ENCODE results near the gene PALMD. TPM values are rescaled to one million over a fixed set of nuclear protein-coding genes. Genes with fewer than 3 reads are reported as not detected.

PALMD gene, protein sequence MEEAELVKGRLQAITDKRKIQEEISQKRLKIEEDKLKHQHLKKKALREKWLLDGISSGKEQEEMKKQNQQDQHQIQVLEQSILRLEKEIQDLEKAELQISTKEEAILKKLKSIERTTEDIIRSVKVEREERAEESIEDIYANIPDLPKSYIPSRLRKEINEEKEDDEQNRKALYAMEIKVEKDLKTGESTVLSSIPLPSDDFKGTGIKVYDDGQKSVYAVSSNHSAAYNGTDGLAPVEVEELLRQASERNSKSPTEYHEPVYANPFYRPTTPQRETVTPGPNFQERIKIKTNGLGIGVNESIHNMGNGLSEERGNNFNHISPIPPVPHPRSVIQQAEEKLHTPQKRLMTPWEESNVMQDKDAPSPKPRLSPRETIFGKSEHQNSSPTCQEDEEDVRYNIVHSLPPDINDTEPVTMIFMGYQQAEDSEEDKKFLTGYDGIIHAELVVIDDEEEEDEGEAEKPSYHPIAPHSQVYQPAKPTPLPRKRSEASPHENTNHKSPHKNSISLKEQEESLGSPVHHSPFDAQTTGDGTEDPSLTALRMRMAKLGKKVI
- 100 to 1,000 TPM in 1 of 4 donors, 10 to 100 TPM in 3; 60.7 to 254 (median 79.1) TPM for total RNA-seq

DNA sequence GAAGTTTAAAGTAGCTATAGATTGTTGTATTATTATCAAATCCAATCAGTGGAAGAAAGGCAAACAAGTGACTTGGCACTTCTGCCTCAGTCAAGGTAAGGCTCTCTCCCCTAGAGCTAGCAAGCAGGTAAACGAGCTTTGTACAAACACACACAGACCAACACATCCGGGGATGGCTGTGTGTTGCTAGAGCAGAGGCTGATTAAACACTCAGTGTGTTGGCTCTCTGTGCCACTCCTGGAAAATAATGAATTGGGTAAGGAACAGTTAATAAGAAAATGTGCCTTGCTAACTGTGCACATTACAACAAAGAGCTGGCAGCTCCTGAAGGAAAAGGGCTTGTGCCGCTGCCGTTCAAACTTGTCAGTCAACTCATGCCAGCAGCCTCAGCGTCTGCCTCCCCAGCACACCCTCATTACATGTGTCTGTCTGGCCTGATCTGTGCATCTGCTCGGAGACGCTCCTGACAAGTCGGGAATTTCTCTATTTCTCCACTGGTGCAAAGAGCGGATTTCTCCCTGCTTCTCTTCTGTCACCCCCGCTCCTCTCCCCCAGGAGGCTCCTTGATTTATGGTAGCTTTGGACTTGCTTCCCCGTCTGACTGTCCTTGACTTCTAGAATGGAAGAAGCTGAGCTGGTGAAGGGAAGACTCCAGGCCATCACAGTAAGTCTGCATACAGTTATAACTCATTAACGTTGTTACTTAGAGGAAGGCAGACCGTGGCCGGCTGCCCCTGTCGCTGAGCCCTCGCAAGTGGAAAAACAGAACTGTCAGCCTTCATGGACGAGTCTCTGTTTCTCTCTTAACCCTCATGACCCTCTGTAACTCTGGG lies at the start of gene PALMD:
Gene PALMD, plus strand, starts transcription at position 415 of the 833 bp plus-strand sequence. Its CDS starts 205 bp downstream, at position 620.
- peak; percentile 57 to 66 for TF ChIP-seq POLR2A (IDR thresholded peaks at IDR 0.05)
- no peak for TF ChIP-seq CTCF (IDR thresholded peaks at IDR 0.05 in 4 of 5, conservative IDR thresholded peaks at IDR 0.05 in 1 of 5)
- no peaks in the 10 kb centered on the region for H3K36me3 ChIP-seq
- H3K4me3 ChIP-seq: peak within 1 kb of the TSS; percentile 63 to 76 (median 70)
- peak within 1 kb of the TSS; percentile 88 to 97 (median 90) for H3K27ac ChIP-seq
- ATAC-seq (peak; percentile 73 to 79), DNase-seq (peak; percentile 75 to 84)
- H3K4me1 ChIP-seq: peaks cover 40 to 44% of the 10 kb centered on the region in 2 donors
- in situ Hi-C loops (cut with MboI; ENCODE audit: low sequenced_read_pairs in 4 of 4) (no loop called here), intact Hi-C loops (cut with DNase I; ENCODE audit: low total_unique reads) (loop anchor here (1.0 to 5.0 kb wide), 5 partner anchors 15 to 391 kb away; a partner anchor contains a TSS)
- H3K9me3 ChIP-seq: no peaks in the 10 kb centered on the region
- H3K27me3 ChIP-seq: no peaks in the 10 kb centered on the region

GRCh38 chr1:99598738-99599411 lies 47.0 kb upstream of the PALMD start:
- peak; percentile 43 to 51 for ATAC-seq
- TF ChIP-seq POLR2A (IDR thresholded peaks at IDR 0.05) (no peak), CTCF (IDR thresholded peaks at IDR 0.05 in 4 of 5, conservative IDR thresholded peaks at IDR 0.05 in 1 of 5) (no peak)
- in situ Hi-C loops (cut with MboI; ENCODE audit: low sequenced_read_pairs in 4 of 4) (no loop called here), intact Hi-C loops (cut with DNase I; ENCODE audit: low total_unique reads) (no loop called here)
- H3K36me3 ChIP-seq: no peaks in the 10 kb centered on the region
- no peaks in the 10 kb centered on the region for H3K27me3 ChIP-seq
- peak overlapping the region; percentile 17 to 65 (median 34) for H3K27ac ChIP-seq
- peaks cover 0 to 16% of the 10 kb centered on the region in 2 donors for H3K4me1 ChIP-seq
- H3K4me3 ChIP-seq: no peak overlapping the region
- no peaks in the 10 kb centered on the region for H3K9me3 ChIP-seq
- DNase-seq: no peak

GRCh38 chr1:99599678-99600175 lies 46.2 kb upstream of the PALMD start:
- Histone ChIP-seq H3K4me1 (peaks cover 0 to 16% of the 10 kb centered on the region in 2 donors), H3K4me3 (no peak overlapping the region), H3K9me3 (no peaks in the 10 kb centered on the region), H3K36me3 (no peaks in the 10 kb centered on the region), H3K27ac (peak overlapping the region; percentile 17 to 65 (median 34)), H3K27me3 (no peaks in the 10 kb centered on the region)
- in situ Hi-C loops (cut with MboI; ENCODE audit: low sequenced_read_pairs in 4 of 4) (no loop called here), intact Hi-C loops (cut with DNase I; ENCODE audit: low total_unique reads) (no loop called here)
- no peak for TF ChIP-seq POLR2A (IDR thresholded peaks at IDR 0.05)
- TF ChIP-seq CTCF (IDR thresholded peaks at IDR 0.05 in 4 of 5, conservative IDR thresholded peaks at IDR 0.05 in 1 of 5): no peak
- no peak for ATAC-seq
- no peak for DNase-seq

DNA sequence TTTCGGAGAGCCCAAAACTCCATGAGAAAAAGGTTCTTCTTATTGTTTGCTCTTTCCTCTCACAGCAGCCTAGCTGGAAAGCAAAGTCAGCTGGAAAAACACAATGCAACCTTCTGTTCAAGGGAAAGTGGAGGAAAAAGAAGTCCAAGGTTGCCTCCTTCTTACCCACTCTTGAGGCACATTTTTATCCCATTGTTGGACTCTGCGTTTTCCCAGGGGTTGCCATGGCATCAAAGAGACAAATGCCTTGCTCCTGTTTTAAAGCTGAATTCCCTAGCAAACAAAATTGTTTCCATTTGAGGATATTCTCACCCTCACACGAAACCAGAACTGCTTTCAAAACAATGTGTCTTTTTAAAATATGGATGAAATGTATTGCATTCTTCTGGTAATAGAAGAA lies 45.1 kb upstream of the PALMD start:
- in situ Hi-C loops (cut with MboI; ENCODE audit: low sequenced_read_pairs in 4 of 4): no loop called here

More for the DNA sequence above, 45.1 kb upstream of the PALMD start:
- TF ChIP-seq CTCF (IDR thresholded peaks at IDR 0.05 in 4 of 5, conservative IDR thresholded peaks at IDR 0.05 in 1 of 5): no peak
- no peak for TF ChIP-seq POLR2A (IDR thresholded peaks at IDR 0.05)
- H3K27me3 ChIP-seq: no peaks in the 10 kb centered on the region
- H3K36me3 ChIP-seq: no peaks in the 10 kb centered on the region
- ATAC-seq (no peak), DNase-seq (no peak)
- peak overlapping the region in 3 of 4 donors; percentile 2 to 38 (median 17) for H3K27ac ChIP-seq
- intact Hi-C loops (cut with DNase I; ENCODE audit: low total_unique reads): no loop called here
- H3K4me3 ChIP-seq: no peak overlapping the region
- no peaks in the 10 kb centered on the region for H3K9me3 ChIP-seq
- peaks cover 0 to 16% of the 10 kb centered on the region in 2 donors for H3K4me1 ChIP-seq
